Mucosa of stomach (tissue), 1 donor: Measurements from ENCODE around the gene FEZ2.

Experiments
- H3K27me3 ChIP-seq: one replicate; pipeline ENCODE4 v1.7.0; 2013; ENCODE audit warnings: mild to moderate bottlenecking, low read length; ENCODE audit not compliant: control insufficient read depth, insufficient read depth
- H3K36me3 ChIP-seq: one replicate; pipeline ENCODE4 v1.7.0; 2013; ENCODE audit warnings: low read length; ENCODE audit not compliant: control insufficient read depth, insufficient read depth
- H3K4me1 ChIP-seq: one replicate; pipeline ENCODE4 v1.7.0; 2013; ENCODE audit warnings: mild to moderate bottlenecking, low read length; ENCODE audit not compliant: control insufficient read depth, insufficient read depth
- H3K4me3 ChIP-seq: one replicate; pipeline ENCODE4 v1.7.0; 2013; ENCODE audit warnings: low read length
- H3K9ac ChIP-seq: one replicate; pipeline ENCODE4 v1.7.0; 2013; ENCODE audit warnings: mild to moderate bottlenecking, low read length, moderate library complexity
- H3K9me3 ChIP-seq: one replicate; pipeline ENCODE4 v1.7.0; 2013; ENCODE audit warnings: mild to moderate bottlenecking, low read length, moderate library complexity; ENCODE audit not compliant: control insufficient read depth
- donor health status: Pancreatic carcinoma.

The FEZ2 gene

DNA sequence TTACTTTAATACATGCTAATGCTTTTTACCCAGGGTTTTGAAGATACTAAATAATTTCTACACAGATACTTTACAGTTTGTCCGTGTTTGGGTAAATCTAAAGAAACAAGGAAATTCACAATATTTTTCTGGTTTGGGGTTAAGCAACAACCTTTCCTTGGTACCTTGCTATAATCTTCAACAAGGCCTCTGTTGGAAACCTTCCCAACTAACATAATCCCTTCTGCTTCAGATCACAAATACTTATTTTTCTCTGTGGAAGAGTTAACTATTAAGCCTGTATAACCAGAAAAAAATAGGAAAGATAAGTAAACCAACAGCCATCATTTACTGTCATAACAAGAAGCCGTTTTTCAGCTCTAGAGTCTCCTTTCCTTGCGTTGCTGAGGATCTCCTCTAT, 15.0 kb downstream of the FEZ2 start:
- Histone ChIP-seq H3K36me3 (no peaks in the 10 kb centered on the region), H3K4me3 (no peak overlapping the region), H3K4me1 (peaks cover 11% of the 10 kb centered on the region), H3K9ac (no peak overlapping the region), H3K9me3 (no peaks in the 10 kb centered on the region), H3K27me3 (no peaks in the 10 kb centered on the region)

DNA sequence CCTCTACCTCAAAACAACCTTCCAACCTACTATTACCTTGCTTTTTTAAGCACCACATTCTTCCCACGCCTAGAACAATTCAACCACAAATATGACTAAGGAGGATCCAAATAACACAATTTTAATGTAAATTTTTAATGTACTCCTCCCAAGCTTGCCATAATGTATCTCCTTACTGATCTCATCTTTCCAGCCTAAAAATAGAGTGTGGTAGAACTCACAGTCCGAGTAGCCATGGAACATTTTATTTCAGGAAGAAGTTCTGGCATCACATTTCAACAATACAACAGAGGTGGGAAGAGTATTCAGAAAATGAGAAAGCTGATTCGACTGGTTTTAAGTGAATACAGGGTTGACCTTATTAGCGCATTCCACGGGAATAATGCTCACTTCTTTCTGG, 15.4 kb downstream of the FEZ2 start:
- no peaks in the 10 kb centered on the region for H3K27me3 ChIP-seq
- no peak overlapping the region for H3K4me3 ChIP-seq
- H3K36me3 ChIP-seq, result no peaks in the 10 kb centered on the region
- peaks cover 11% of the 10 kb centered on the region for H3K4me1 ChIP-seq
- no peaks in the 10 kb centered on the region for H3K9me3 ChIP-seq
- no peak overlapping the region for H3K9ac ChIP-seq

DNA sequence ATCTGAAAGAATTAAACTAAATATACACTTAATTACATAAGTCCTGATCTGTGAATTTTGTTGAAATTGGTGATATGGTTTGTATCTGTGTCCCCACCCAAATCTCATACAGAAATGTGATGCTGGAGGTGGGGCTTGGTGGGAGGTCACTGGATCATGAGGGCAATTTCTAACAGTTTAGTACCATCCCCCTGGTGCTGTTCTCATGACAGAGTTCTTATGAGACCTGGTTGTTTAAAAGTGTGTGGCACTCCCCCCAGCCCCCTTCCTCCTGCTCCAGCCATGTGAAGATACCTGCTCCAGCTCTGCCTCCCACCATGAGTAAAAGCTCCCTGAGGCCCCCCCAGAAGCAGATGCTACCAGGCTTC, 18.7 kb downstream of the FEZ2 start:
- H3K36me3 ChIP-seq, result no peaks in the 10 kb centered on the region
- no peaks in the 10 kb centered on the region for H3K27me3 ChIP-seq
- H3K4me3 ChIP-seq, result no peak overlapping the region
- H3K9me3 ChIP-seq, result no peaks in the 10 kb centered on the region
- no peak overlapping the region for H3K9ac ChIP-seq
- peaks cover 11% of the 10 kb centered on the region for H3K4me1 ChIP-seq

DNA sequence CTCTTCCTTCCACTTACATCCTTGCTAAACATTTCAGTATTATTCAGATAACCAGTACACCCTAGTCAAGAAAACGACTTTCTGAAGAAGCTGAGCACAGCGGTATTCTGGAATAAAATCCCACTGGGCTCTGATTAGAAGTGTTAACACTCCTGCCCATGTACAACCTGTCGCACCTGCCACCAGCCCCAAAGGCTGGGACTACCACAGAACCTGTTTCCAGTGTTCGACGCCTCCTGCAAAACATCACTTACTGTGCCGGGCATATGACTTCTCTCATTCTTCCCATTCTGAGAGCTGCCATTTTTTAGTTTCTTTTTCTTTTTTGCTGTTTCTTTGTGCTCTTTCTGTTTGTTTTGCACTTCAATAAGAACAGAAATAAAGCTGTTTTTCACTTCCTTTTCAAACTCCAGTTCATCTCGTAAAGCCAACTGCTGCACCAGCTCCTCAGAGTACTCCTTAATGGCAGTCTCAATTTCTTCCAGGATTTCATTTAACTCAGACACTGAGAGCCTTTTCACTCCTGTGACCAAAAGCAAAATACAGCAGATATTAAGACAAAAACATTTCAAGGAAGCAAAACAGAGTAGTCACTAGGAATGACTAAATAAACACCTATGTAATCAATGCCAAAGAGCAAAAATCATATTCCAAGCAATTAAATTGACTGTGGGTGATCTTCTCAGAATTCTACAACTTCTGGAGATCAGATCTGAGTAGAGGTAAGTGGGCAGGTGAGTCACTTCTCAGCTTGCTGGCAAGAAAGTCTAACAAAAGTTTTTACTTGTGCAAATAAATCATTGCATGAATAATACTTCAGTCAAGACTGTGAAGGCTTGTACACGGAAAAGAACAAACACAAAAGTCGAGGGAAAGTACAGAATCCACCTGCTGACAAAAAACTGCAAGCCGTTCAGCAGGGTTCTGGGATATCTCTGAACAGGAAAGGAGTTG, 19.3 kb downstream of the FEZ2 start:
- no peak overlapping the region for H3K9ac ChIP-seq
- no peaks in the 10 kb centered on the region for H3K36me3 ChIP-seq
- H3K9me3 ChIP-seq, result no peaks in the 10 kb centered on the region

DNA sequence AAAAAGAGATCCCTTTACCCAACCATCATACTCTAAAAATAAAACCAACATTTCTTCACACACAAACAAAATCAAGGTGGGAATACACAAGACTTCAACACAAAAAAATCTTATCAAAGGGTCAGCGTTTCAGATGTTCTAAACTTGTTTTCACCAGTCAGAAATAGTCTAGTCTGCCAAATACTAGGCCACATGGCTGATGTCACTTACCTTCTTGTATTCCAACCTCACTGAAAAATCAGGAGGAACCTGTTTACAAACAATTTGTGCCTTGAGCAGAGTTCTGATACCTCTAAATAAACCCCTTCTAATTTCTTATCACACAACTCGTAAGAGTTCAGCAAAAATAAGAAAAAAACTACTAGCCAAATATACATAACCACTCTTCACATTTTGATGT, 20.1 kb downstream of the FEZ2 start:
- no peaks in the 10 kb centered on the region for H3K36me3 ChIP-seq
- H3K27me3 ChIP-seq, result no peaks in the 10 kb centered on the region
- no peaks in the 10 kb centered on the region for H3K9me3 ChIP-seq
- peaks cover 11% of the 10 kb centered on the region for H3K4me1 ChIP-seq
- H3K9ac ChIP-seq, result no peak overlapping the region
- no peak overlapping the region for H3K4me3 ChIP-seq

More for the DNA sequence above, 19.3 kb downstream of the FEZ2 start:
- Histone ChIP-seq H3K27me3 (no peaks in the 10 kb centered on the region), H3K4me3 (no peak overlapping the region), H3K4me1 (peaks cover 11% of the 10 kb centered on the region)

DNA sequence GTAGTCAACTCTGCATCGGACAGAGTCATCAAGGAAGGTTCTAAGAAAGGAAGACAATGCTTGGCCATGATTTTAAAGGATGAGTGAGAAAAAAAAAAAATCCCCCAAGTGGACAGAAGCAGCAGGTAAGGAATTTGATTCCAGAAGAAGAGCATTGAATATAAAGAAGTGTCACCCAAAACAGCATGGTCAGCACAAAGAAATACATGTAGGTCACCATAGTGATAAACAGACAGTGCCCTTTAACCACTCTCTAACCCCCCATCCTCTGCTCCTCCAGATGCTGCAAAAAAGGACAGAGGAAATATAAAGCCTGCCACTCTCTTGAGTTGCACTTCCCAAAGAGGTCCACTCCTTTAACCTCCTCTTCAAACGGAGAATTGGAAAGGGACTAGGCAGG, 23.4 kb downstream of the FEZ2 start:
- Histone ChIP-seq H3K27me3 (no peaks in the 10 kb centered on the region), H3K4me1 (peaks cover 4% of the 10 kb centered on the region), H3K9me3 (no peaks in the 10 kb centered on the region), H3K36me3 (no peaks in the 10 kb centered on the region), H3K4me3 (no peak overlapping the region), H3K9ac (no peak overlapping the region)

DNA sequence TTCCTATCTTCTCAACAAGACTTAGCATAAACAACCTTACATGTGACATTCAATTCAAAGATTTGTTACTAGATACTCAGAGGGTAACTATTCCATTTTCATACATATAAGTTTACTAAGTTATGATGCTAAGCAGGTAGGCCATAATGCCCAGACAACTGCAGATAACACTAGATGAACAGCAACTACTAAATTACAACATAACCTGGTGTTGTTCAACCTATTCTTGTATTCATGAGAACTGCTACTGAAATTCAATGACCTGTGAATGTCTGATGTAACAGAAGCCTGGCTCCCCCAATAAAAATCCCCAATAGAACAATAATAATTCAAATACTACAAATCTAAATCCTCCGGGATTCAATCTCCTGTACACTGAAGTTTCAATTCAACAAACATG, 24.8 kb downstream of the FEZ2 start:
- H3K27me3 ChIP-seq, result no peaks in the 10 kb centered on the region
- H3K4me3 ChIP-seq, result no peak overlapping the region
- H3K9me3 ChIP-seq, result no peaks in the 10 kb centered on the region
- no peaks in the 10 kb centered on the region for H3K36me3 ChIP-seq
- no peaks in the 10 kb centered on the region for H3K4me1 ChIP-seq
- no peak overlapping the region for H3K9ac ChIP-seq

DNA sequence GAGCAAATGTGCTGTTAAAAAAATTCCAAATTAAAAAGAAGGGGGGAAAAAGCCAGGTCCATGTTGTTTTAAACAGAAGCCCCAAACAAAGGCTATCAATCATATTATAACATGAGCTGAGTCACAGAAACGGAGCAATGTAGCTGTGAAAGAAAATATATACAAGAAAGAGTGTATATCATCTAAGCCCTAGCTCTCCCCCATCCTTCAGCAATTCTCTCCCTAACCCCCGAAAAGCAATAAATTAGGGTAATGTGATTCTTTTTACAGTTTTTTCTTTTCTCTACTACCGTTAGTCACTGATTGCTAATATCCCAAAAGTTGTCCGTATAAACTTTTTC, 25.3 kb downstream of the FEZ2 start:
- Histone ChIP-seq H3K36me3 (no peaks in the 10 kb centered on the region), H3K4me3 (no peak overlapping the region)

DNA sequence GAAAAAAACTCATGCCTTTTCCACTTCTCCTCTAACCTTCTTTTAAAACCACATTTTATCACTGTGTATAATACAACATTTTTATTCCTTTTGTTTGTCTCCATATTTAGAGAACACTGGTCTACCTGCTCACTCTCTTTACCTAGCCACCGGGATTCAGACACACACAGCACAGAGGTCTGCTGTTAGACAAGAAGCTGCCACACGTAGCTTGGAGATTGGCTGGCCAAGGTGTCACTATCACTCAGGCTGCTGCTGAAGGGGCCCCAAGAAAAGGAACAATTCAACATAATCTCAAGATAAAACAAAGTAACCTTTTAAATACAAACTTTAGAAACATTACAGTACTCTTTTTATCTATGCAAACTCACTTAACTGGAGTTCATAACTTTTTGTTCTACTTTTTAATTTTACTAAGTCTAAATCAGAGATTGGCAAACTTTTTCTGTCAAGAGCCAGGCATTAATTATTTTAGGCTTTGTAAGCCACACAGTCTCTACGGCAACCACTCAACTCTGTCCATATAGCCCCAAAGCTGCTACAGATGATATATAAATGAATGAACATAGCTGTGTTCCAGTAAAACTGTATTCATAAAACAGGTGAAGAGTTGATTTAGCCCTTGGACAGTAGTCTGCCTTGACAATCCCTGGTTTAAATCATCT, 25.8 kb downstream of the FEZ2 start:
- Histone ChIP-seq H3K9ac (no peak overlapping the region), H3K4me3 (no peak overlapping the region), H3K9me3 (no peaks in the 10 kb centered on the region), H3K27me3 (no peaks in the 10 kb centered on the region), H3K36me3 (no peaks in the 10 kb centered on the region), H3K4me1 (no peaks in the 10 kb centered on the region)

More for the DNA sequence above, 25.3 kb downstream of the FEZ2 start:
- Histone ChIP-seq H3K4me1 (no peaks in the 10 kb centered on the region), H3K27me3 (no peaks in the 10 kb centered on the region), H3K9me3 (no peaks in the 10 kb centered on the region), H3K9ac (no peak overlapping the region)

DNA sequence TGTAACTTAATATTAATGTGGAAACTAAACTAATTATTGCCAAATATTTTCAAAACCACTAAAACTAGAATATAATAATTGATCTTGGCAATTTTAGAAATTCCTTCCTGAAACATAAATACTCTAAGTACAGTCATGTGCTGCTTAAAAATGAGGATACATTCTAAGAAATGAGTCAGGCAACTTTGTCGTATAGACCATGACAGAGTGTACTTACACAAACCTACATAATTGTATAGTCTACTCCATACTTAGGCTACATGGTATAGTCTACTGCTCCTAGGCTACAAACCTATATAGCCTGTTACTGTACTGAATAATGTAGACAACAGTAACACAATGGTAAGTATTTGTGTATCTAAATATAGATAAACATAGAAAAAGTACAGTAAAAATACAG, 27.6 kb downstream of the FEZ2 start:
- H3K9ac ChIP-seq, result no peak overlapping the region
- H3K4me1 ChIP-seq, result no peaks in the 10 kb centered on the region
- H3K27me3 ChIP-seq, result no peaks in the 10 kb centered on the region
- no peaks in the 10 kb centered on the region for H3K36me3 ChIP-seq
- no peak overlapping the region for H3K4me3 ChIP-seq
- H3K9me3 ChIP-seq, result no peaks in the 10 kb centered on the region

DNA sequence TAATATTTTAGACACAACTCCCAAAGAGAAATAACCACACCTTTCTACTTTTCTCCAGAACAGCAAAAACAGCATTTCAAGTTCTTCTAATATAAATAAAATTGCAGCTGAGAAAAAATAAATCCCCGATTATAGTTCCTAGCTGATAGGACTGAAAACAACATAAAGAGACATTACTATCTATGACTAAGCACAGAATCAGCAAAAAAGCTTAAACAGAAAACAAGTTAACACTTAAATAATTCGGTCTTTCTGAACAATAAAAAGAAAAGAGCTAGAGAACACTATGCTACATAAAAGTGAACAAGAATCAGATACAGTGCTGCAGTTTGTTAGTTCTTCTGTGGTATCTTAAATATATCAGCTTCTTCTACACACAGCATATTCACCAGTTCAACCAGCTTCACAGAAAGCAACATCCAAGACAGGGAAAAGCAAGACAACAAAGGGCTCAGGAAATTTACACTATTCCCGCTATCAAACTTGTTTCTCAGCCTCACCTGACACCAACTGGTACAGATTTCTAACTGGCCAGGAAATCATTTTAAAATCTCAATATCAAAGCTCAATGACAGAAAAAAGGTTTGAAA, 28.6 kb downstream of the FEZ2 start:
- H3K4me1 ChIP-seq, result no peaks in the 10 kb centered on the region
- no peak overlapping the region for H3K4me3 ChIP-seq
- no peaks in the 10 kb centered on the region for H3K27me3 ChIP-seq
- H3K36me3 ChIP-seq, result no peaks in the 10 kb centered on the region
- no peaks in the 10 kb centered on the region for H3K9me3 ChIP-seq
- H3K9ac ChIP-seq, result no peak overlapping the region

DNA sequence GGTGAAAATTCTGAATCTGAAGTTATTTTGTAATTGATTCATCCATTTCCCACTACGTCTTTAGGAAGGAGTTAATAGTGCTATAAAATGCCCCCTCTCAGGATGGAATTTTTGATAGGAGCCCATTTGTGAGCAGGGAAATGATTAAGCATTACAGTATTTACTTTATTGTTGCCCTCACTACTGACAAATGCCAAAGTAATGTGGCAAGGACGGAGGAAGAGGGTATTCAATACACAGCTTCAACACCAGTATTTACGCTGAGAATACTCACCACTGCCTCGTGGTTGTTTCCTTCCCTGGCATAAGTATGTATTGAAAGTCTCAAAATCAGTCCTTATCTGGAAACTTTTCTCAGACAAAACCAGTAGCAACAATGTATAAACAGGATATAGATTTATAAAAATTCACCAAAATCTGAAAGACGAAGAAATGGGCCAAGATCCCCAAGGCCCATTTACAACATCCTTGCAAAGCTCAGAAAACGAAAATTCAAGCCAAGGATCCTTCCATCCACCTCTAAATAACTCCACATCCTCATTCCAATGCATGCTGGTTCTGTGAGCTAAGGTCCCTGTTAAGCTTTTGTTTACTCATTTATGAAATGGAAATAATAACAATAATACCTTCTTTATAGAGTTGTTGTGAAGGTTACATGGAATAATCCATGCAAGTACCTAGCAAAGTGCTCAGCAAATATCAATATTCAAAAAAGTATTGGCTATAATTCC, 29.3 kb downstream of the FEZ2 start:
- H3K9ac ChIP-seq, result no peak overlapping the region
- H3K36me3 ChIP-seq, result no peaks in the 10 kb centered on the region
- H3K4me1 ChIP-seq, result no peaks in the 10 kb centered on the region
- H3K9me3 ChIP-seq, result no peaks in the 10 kb centered on the region
- no peak overlapping the region for H3K4me3 ChIP-seq
- no peaks in the 10 kb centered on the region for H3K27me3 ChIP-seq
